ENCODE measurements around the gene NOP10. TPM values are rescaled to one million over a fixed set of nuclear protein-coding genes. Genes with fewer than 3 reads are reported as not detected.

Gene NOP10
- total RNA-seq, 4 donors from 2014 or later: 62.6 to 164 (median 142) TPM

- intact Hi-C loops (cut with DNase I): loop anchor here (10.0 kb wide), 1 partner anchor 53 kb away; the partner anchor contains the start of gene LPCAT4
- no peak for DNase-seq
- no peaks in the 10 kb centered on the region for H3K9me3 ChIP-seq
- no peaks in the 10 kb centered on the region for H3K27me3 ChIP-seq
- no peak overlapping the region for H3K27ac ChIP-seq
- no peaks in the 10 kb centered on the region for H3K36me3 ChIP-seq
- H3K4me1 ChIP-seq: peaks cover 0 to 15% of the 10 kb centered on the region in 2 donors
- H3K4me3 ChIP-seq (replicated peaks in 1 of 3): no peak overlapping the region
- no peak for TF ChIP-seq POLR2A (IDR thresholded peaks at IDR 0.05)
- TF ChIP-seq, protein P1, sequence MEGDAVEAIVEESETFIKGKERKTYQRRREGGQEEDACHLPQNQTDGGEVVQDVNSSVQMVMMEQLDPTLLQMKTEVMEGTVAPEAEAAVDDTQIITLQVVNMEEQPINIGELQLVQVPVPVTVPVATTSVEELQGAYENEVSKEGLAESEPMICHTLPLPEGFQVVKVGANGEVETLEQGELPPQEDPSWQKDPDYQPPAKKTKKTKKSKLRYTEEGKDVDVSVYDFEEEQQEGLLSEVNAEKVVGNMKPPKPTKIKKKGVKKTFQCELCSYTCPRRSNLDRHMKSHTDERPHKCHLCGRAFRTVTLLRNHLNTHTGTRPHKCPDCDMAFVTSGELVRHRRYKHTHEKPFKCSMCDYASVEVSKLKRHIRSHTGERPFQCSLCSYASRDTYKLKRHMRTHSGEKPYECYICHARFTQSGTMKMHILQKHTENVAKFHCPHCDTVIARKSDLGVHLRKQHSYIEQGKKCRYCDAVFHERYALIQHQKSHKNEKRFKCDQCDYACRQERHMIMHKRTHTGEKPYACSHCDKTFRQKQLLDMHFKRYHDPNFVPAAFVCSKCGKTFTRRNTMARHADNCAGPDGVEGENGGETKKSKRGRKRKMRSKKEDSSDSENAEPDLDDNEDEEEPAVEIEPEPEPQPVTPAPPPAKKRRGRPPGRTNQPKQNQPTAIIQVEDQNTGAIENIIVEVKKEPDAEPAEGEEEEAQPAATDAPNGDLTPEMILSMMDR (IDR thresholded peaks at IDR 0.05): no peak
- WGBS, 2 donors: 98% methylated on average over 1 of the region's 1 CpG
These were observed 31.4 kb downstream of the NOP10 start for GRCh38 chr15:34311563-34311962.

GRCh38 chr15:34304613-34305012, 38.3 kb downstream of the NOP10 start:
- no peaks in the 10 kb centered on the region for H3K4me1 ChIP-seq
- DNase-seq: no peak
- no peaks in the 10 kb centered on the region for H3K36me3 ChIP-seq
- no peak overlapping the region for H3K4me3 ChIP-seq (replicated peaks in 1 of 3)
- intact Hi-C loops (cut with DNase I): no loop called here
- no peak overlapping the region for H3K27ac ChIP-seq
- no peaks in the 10 kb centered on the region for H3K27me3 ChIP-seq
- no peaks in the 10 kb centered on the region for H3K9me3 ChIP-seq
- TF ChIP-seq, protein P1 (IDR thresholded peaks at IDR 0.05): no peak
- TF ChIP-seq POLR2A (IDR thresholded peaks at IDR 0.05): no peak

DNA sequence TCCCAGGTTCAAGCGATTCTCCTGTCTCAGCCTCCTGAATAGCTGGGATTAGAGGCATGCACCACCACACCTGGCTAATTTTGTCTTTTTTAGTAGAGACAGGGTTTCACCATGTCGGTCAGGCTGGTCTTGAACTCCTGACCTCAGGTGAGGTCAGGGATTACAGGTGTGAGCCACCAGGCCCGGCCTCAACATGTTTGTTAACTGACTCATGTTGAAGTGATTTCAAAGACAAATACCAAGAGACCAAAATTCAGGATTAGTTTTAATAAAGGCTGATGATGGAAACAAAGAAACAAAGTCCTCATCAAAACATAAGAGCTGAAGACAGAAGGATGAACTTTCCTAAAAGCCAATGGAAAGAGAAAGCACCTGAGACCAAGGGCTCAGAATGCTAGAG, 41.9 kb downstream of the NOP10 start:
- no peak for DNase-seq
- no peak for TF ChIP-seq POLR2A (IDR thresholded peaks at IDR 0.05)
- TF ChIP-seq, protein P1 (IDR thresholded peaks at IDR 0.05): no peak
- whole genome bisulfite sequencing, 2 donors: 91 to 95% methylated on average over 3 of the region's 3 CpGs
- Histone ChIP-seq H3K27me3 (no peaks in the 10 kb centered on the region), H3K9me3 (no peaks in the 10 kb centered on the region), H3K36me3 (no peaks in the 10 kb centered on the region), H3K4me3 (replicated peaks in 1 of 3) (no peak overlapping the region), H3K27ac (no peak overlapping the region), H3K4me1 (peaks cover 0 to 11% of the 10 kb centered on the region in 2 donors)
- intact Hi-C loops (cut with DNase I): no loop called here

GRCh38 chr15:34297059-34297458, 45.9 kb downstream of the NOP10 start:
- Histone ChIP-seq H3K27me3 (no peaks in the 10 kb centered on the region), H3K36me3 (no peaks in the 10 kb centered on the region), H3K4me1 (peaks cover 0 to 11% of the 10 kb centered on the region in 2 donors), H3K4me3 (replicated peaks in 1 of 3) (no peak overlapping the region), H3K27ac (no peak overlapping the region), H3K9me3 (no peaks in the 10 kb centered on the region)
- intact Hi-C loops (cut with DNase I): no loop called here
- TF ChIP-seq, protein P1 (IDR thresholded peaks at IDR 0.05): no peak
- no peak for TF ChIP-seq POLR2A (IDR thresholded peaks at IDR 0.05)
- 51 to 53% methylated on average over 1 of the region's 1 CpG for WGBS, 2 donors
- DNase-seq: no peak

GRCh38 chr15:34292621-34293020, 50.3 kb downstream of the NOP10 start:
- intact Hi-C loops (cut with DNase I): no loop called here
- no peaks in the 10 kb centered on the region for H3K36me3 ChIP-seq
- no peaks in the 10 kb centered on the region for H3K27me3 ChIP-seq
- H3K4me1 ChIP-seq: peaks cover 0 to 11% of the 10 kb centered on the region in 2 donors
- H3K4me3 ChIP-seq (replicated peaks in 1 of 3): no peak overlapping the region
- WGBS, 2 donors: 90 to 93% methylated on average over 9 of the region's 9 CpGs
- H3K9me3 ChIP-seq: no peaks in the 10 kb centered on the region
- TF ChIP-seq, protein P1 (IDR thresholded peaks at IDR 0.05): no peak
- no peak for TF ChIP-seq POLR2A (IDR thresholded peaks at IDR 0.05)
- H3K27ac ChIP-seq: no peak overlapping the region
- no peak for DNase-seq

MicroRNA genes within 50 kb of the gene (microRNA counts, 767-probe panel; counts per million panel counts)
- microRNA hsa-miR-1233: 0 to 2,699 counts per million in 2 donors

Small RNAs within 50 kb of the gene (microRNA-seq; reads per million reads assigned to microRNA genes)
- gene MIR1233-1: not detected

Small RNAs within 50 kb of the gene (small RNA-seq; reads per million reads assigned to genes)
- gene MIR1233-1 (not detected), gene RF00019 (not detected)

Other genes with a start within 250 kb of the NOP10 start
- 10 to 100 TPM; 40.9 to 54.3 (median 50.5) TPM for gene EMC7, start 241.3 kb downstream of the NOP10 start, total RNA-seq
- 1 to 10 TPM; 1.0 to 1.3 (median 1.2) TPM for gene PGBD4, start 241.1 kb downstream of the NOP10 start, total RNA-seq
- gene KATNBL1, start 133.0 kb downstream of the NOP10 start, total RNA-seq: 10 to 100 TPM; 39.8 to 66.6 (median 50.5) TPM
- 100 to 1,000 TPM; 123 to 224 (median 171) TPM for gene EMC4, start 118.1 kb downstream of the NOP10 start, total RNA-seq
- 10 to 100 TPM; 32.6 to 47.8 (median 42.1) TPM for gene SLC12A6, start 5.4 kb downstream of the NOP10 start, total RNA-seq
- under 1 TPM in 1 of 4 donors, not detected in 3; 0.13 TPM for gene NUTM1, start 179 bp upstream of the NOP10 start, total RNA-seq
- 10 to 100 TPM in 1 of 4 donors, 1 to 10 TPM in 3; 6.9 to 12.1 (median 8.6) TPM for gene LPCAT4, start 24.1 kb upstream of the NOP10 start, total RNA-seq
- gene GOLGA8A, start 94.7 kb upstream of the NOP10 start, total RNA-seq: 100 to 1,000 TPM in 3 of 4 donors, 10 to 100 TPM in 1; 94.6 to 167 (median 154) TPM
- 100 to 1,000 TPM; 188 to 404 (median 308) TPM for gene GOLGA8B, start 240.5 kb upstream of the NOP10 start, total RNA-seq